Adrenal gland (tissue), 12 donors: ENCODE results near the gene UBE2H. TPM values are rescaled to one million over a fixed set of nuclear protein-coding genes. Genes with fewer than 3 reads are reported as not detected.
"Not testable (repeated sequence)": the region's sequence is repeated elsewhere in the genome, so short reads cannot be mapped to it uniquely, and the experiment has no call there.

Experiments used
- DNase-seq, 7 donors: peaks; one replicate each; pipeline ENCODE4 v3.0.0-alpha.2; 2019 to 2020
- H3K27ac ChIP-seq, 5 donors: fragments of 200-600 bp; sonication (generic) in 4 of 5; 1 replicate in 3 of 5; 2 replicates in 2 of 5; pipeline versions ENCODE4 v1.5.1 to v1.8.0; 2016 to 2020; ENCODE audit warnings: mild to moderate bottlenecking in 1 of 5
- H3K27me3 ChIP-seq: fragments of 200-600 bp; 2 replicates; pipeline ENCODE4 v1.8.0; 2021
- H3K36me3 ChIP-seq, 2 donors: fragments of 200-600 bp; replicated peaks in 1 of 2; 1 replicate in 1 of 2; 2 replicates in 1 of 2; pipeline versions ENCODE4 v1.5.1 to v1.8.0; 2018 to 2022
- H3K4me1 ChIP-seq, 2 donors: fragments of 200-600 bp; replicated peaks in 1 of 2; 1 replicate in 1 of 2; 2 replicates in 1 of 2; pipeline versions ENCODE4 v1.5.1 to v1.8.0; 2018 to 2021
- H3K4me3 ChIP-seq, 4 donors: fragments of 200-600 bp; sonication (generic) in 3 of 4; one replicate each; pipeline ENCODE4 v1.5.1; 2016 to 2018
- H3K9me3 ChIP-seq, 3 donors: fragments of 200-600 bp; sonication (generic) in 1 of 3; replicated peaks in 1 of 3; 1 replicate in 2 of 3; 2 replicates in 1 of 3; pipeline versions ENCODE4 v1.5.1 to v1.8.0; 2016 to 2021
- CTCF ChIP-seq, 6 experiments: fragments of 450-650 bp in 4 of 6; fragments of 200-600 bp in 2 of 6; sonication (generic) in 1 of 6; IDR thresholded peaks; 1 replicate in 5 of 6; 2 replicates in 1 of 6; pipeline versions ENCODE4 v1.5.1 to v1.8.0; 2016 to 2021; ENCODE audit warnings: antibody characterized with exemption in 6 of 6, mild to moderate bottlenecking in 2 of 6, moderate library complexity in 1 of 6
- POLR2A ChIP-seq, 2 donors: fragments of 450-650 bp; IDR thresholded peaks; one replicate each; pipeline ENCODE4 v1.6.1; 2017; ENCODE audit warnings: antibody characterized with exemption in 2 of 2, mild to moderate bottlenecking in 2 of 2, moderate library complexity in 1 of 2
- WGBS, 4 donors: extraction: QIAGEN DNeasy Blood & Tissue Kit in 2 of 4; methylation state at CpG; one replicate each; pipeline versions ENCODE4 v1.1.5 to v1.1.7; 2013 to 2017; 5-methylcytosine and 5-hydroxymethylcytosine counted together
- intact Hi-C, 2 donors: fragments of 100-400 bp; cut with DNase I; formaldehyde crosslinking; loops; one replicate each; pipeline versions ENCODE4 v1.14.1 to v1.15.0; 2022 to 2023
- polyA plus RNA-seq, 3 donors: library from polyadenylated mRNA; stranded (reverse); fragments of 200-250 nt in 2 of 3; fragments of 350-450 nt in 1 of 3; fragmentation: Illumina TruSeq in 1 of 3; extraction: RNeasy Lipid Tissue Mini Kit (QIAGEN cat#74804) in 1 of 3; gene quantifications; one replicate each; pipeline ENCODE4 v1.2.3, GENCODE V29; 2013 to 2014
- total RNA-seq, 9 donors: library from RNA; depleted of rRNA in 4 of 9; stranded (reverse); fragments of >200 nt in 4 of 9; fragments of 120-200 nt in 1 of 9; fragmentation: NEBNext Ultra II Directional in 1 of 9; extraction: Animal tissue kit (Norgen Biotek cat#: 25700) in 1 of 9; gene quantifications; one replicate each; pipeline versions ENCODE4 v1.1.0 to v1.2.4, GENCODE V29; 2013 to 2023
- donor health status: healthy with polysubstance abuse.
- donor health status: Bipolar disorder and iron deficiency.
- donor health status: DM: yes; HTN: yes; CAD: no.
- donor health status: DM: no; HTN: no; CAD: no.
- donor health status: DM: no; HTN: no; CAD: no.
- donor health status: DM: yes; HTN: yes; CAD: no.

UBE2H gene
- total and polyA plus RNA-seq, 12 donors, result 48.3 to 392 (median 143) TPM

- H3K27ac ChIP-seq, result peak overlapping the region in 2 of 5 donors; percentile 58 to 63
- no peaks in the 10 kb centered on the region for H3K27me3 ChIP-seq
- 56 to 66% (median 58%) methylated on average over 3 of the region's 3 CpGs for WGBS, 4 donors
- peaks cover 0 to 5% of the 10 kb centered on the region in 2 donors for H3K36me3 ChIP-seq
- peaks cover 41 to 83% of the 10 kb centered on the region in 2 donors for H3K4me1 ChIP-seq
- DNase-seq, result no peak
- H3K4me3 ChIP-seq, result no peak overlapping the region
- TF ChIP-seq POLR2A (IDR thresholded peaks at IDR 0.05) (no peak), CTCF (IDR thresholded peaks at IDR 0.05) (no peak)
- intact Hi-C loops, result no loop called here
- no peaks in the 10 kb centered on the region for H3K9me3 ChIP-seq
Measured at GRCh38 chr7:129866251-129866650, 86.5 kb downstream of the UBE2H start.

- peaks cover 0 to 5% of the 10 kb centered on the region in 2 donors for H3K36me3 ChIP-seq
- TF ChIP-seq POLR2A (IDR thresholded peaks at IDR 0.05) (no peak), CTCF (IDR thresholded peaks at IDR 0.05) (no peak)
- H3K9me3 ChIP-seq, result no peaks in the 10 kb centered on the region
- H3K27ac ChIP-seq, result peak overlapping the region in 2 of 5 donors; percentile 58 to 63
- H3K4me3 ChIP-seq, result no peak overlapping the region
- WGBS, 4 donors, result 40 to 84% (median 68%) methylated on average over 1 of the region's 1 CpG; no CpG with 5 or more reads in 1 of the 4 donors
- no peak for DNase-seq
- intact Hi-C loops, result no loop called here
- no peaks in the 10 kb centered on the region for H3K27me3 ChIP-seq
- peaks cover 42 to 83% of the 10 kb centered on the region in 2 donors for H3K4me1 ChIP-seq
Measured at GRCh38 chr7:129865925-129866201, 86.9 kb downstream of the UBE2H start.

- peak overlapping the region in 3 of 5 donors; percentile 60 to 76 (median 63) for H3K27ac ChIP-seq
- intact Hi-C loops, result no loop called here
- peaks cover 0 to 5% of the 10 kb centered on the region in 2 donors for H3K36me3 ChIP-seq
- no peak for TF ChIP-seq CTCF (IDR thresholded peaks at IDR 0.05)
- TF ChIP-seq POLR2A (IDR thresholded peaks at IDR 0.05), result no peak
- no peaks in the 10 kb centered on the region for H3K27me3 ChIP-seq
- WGBS, 4 donors, result 38 to 53% (median 42%) methylated on average over 4 of the region's 4 CpGs
- no peak overlapping the region for H3K4me3 ChIP-seq
- H3K4me1 ChIP-seq, result peaks cover 44 to 83% of the 10 kb centered on the region in 2 donors
- no peak for DNase-seq
- H3K9me3 ChIP-seq, result no peaks in the 10 kb centered on the region
Measured at GRCh38 chr7:129865093-129865924, 87.5 kb downstream of the UBE2H start.

GRCh38 chr7:129864676-129865075 lies 88.1 kb downstream of the UBE2H start:
- H3K9me3 ChIP-seq, H3K27me3 ChIP-seq, DNase-seq, intact Hi-C loops, H3K36me3 ChIP-seq, H3K4me3 ChIP-seq: not testable (repeated sequence)
- 85 to 95% (median 91%) methylated on average over 8 of the region's 8 CpGs for WGBS, 4 donors
- Histone ChIP-seq H3K27ac (peak overlapping the region in 4 of 5 donors; percentile 60 to 76 (median 62)), H3K4me1 (peaks cover 48 to 83% of the 10 kb centered on the region in 2 donors)

GRCh38 chr7:129864042-129864441 lies 88.7 kb downstream of the UBE2H start:
- H3K27ac ChIP-seq, result peak overlapping the region in 4 of 5 donors; percentile 19 to 63 (median 58)
- intact Hi-C loops, result no loop called here
- no peaks in the 10 kb centered on the region for H3K27me3 ChIP-seq
- H3K4me1 ChIP-seq, result peaks cover 54 to 83% of the 10 kb centered on the region in 2 donors
- no peak overlapping the region for H3K4me3 ChIP-seq
- WGBS, 4 donors, result 28 to 44% (median 37%) methylated on average over 3 of the region's 3 CpGs
- no peaks in the 10 kb centered on the region for H3K9me3 ChIP-seq
- H3K36me3 ChIP-seq, result no peaks in the 10 kb centered on the region
- TF ChIP-seq CTCF (IDR thresholded peaks at IDR 0.05) (no peak), POLR2A (IDR thresholded peaks at IDR 0.05) (no peak)
- peak in 4 of 7 donors; percentile 36 to 54 (median 52) for DNase-seq
